Vagina (tissue), 2 donors: ENCODE measurements around the gene CHPT1.

Source experiments
- CTCF ChIP-seq, 3 experiments: fragments of 450-650 bp in 2 of 3; fragments of 200-600 bp in 1 of 3; sonication (generic) in 1 of 3; IDR thresholded peaks; one replicate each; pipeline ENCODE4 v1.5.1; 2017 to 2019; ENCODE audit warnings: antibody characterized with exemption in 3 of 3, mild to moderate bottlenecking in 2 of 3, moderate library complexity in 2 of 3
- POLR2A ChIP-seq, 2 donors: fragments of 450-650 bp; IDR thresholded peaks; one replicate each; pipeline ENCODE4 v1.6.1; 2017; ENCODE audit warnings: antibody characterized with exemption in 2 of 2, mild to moderate bottlenecking in 2 of 2, moderate library complexity in 2 of 2
- POLR2AphosphoS5 ChIP-seq, 2 donors: sonication (generic); formaldehyde crosslinking; IDR thresholded peaks; one replicate each; pipeline ENCODE4 v1.9.0; 2017; ENCODE audit warnings: antibody characterized with exemption in 2 of 2, mild to moderate bottlenecking in 2 of 2, low read depth in 1 of 2; ENCODE audit not compliant: insufficient read depth in 1 of 2

DNA sequence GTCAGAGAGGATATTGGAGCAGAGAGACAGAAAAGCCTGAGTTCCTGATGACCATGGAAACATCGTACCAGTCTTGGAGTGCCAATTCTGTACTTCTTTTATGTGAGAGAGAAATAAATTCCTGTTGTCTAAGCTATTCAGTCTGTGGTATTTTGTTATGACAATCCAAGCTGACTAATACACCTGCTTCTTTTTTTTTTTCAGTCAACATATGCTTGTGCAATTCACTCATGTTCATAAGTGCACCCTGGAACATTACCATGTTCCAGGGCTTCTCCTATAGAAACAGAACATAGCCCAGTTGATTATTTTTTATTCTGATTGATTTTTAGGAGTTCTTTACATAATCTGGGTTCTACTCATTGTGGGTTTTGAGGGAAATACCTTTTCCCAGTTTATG, 1.7 kb upstream of the CHPT1 start:
- TF ChIP-seq CTCF (IDR thresholded peaks at IDR 0.05) (no peak), POLR2A (IDR thresholded peaks at IDR 0.05) (no peak), POLR2AphosphoS5 (IDR thresholded peaks at IDR 0.05; ENCODE audit: insufficient read depth in 1 of 2, low read depth in 1 of 2) (no peak)
